Measurements from ENCODE around the gene IMPDH2. TPM values are rescaled to one million over a fixed set of nuclear protein-coding genes. Genes with fewer than 3 reads are reported as not detected.

IMPDH2 gene
- total RNA-seq, 1 experiment from 2014 or later: 576 TPM

GRCh38 chr3:48999085-48999858, 29.9 kb downstream of the IMPDH2 start:
- Histone ChIP-seq H3K4me2 (ENCODE audit: low read length) (no peak overlapping the region), H2AFZ (ENCODE audit: low read length) (no peak overlapping the region), H3K27ac (ENCODE audit: low read length) (no peak overlapping the region), H3K27me3 (ENCODE audit: low read length) (no peaks in the 10 kb centered on the region), H3K9ac (ENCODE audit: low read length) (no peak overlapping the region), H3F3A (ENCODE audit: low read length, unreplicated experiment) (no peaks in the 10 kb centered on the region), H3K4me1 (ENCODE audit: insufficient read depth, low read length) (no peaks in the 10 kb centered on the region), H3K36me3 (ENCODE audit: low read depth, low read length) (no peaks in the 10 kb centered on the region), H3K4me3 (ENCODE audit: low read length) (no peak overlapping the region), H3K79me2 (ENCODE audit: low read length) (peaks cover 7% of the 10 kb centered on the region; the same call in 1 of the 2 replicates), H4K20me1 (ENCODE audit: low read length) (no peaks in the 10 kb centered on the region), H3K9me2 (replicated peaks; ENCODE audit: low read length) (no peaks in the 10 kb centered on the region), H3K9me3 (ENCODE audit: low read length) (no peaks in the 10 kb centered on the region)
- CTCF ChIA-PET: no interaction called here
- DNase-seq (no peak), ATAC-seq (no peak)
- intact Hi-C loops (cut with micrococcal nuclease): no loop called here
- no peak for TF ChIP-seq CTCF (conservative IDR thresholded peaks at IDR 0.05; ENCODE audit: low read depth, low read length)
- no peak for TF ChIP-seq EZH2 (IDR thresholded peaks at IDR 0.05; ENCODE audit: low read length, unreplicated experiment)
- TF ChIP-seq EZH2phosphoT487 (IDR thresholded peaks at IDR 0.05; ENCODE audit: borderline replicate concordance, low read length): no peak
- no TSS peak for BruUV-seq (replicated peaks)
- POLR2A ChIA-PET (ENCODE audit: unreplicated experiment): interaction anchor here (0.5 kb wide), 1 partner anchor 410 kb away, joined by 3 read pairs; no protein-coding TSS in a partner anchor

DNA sequence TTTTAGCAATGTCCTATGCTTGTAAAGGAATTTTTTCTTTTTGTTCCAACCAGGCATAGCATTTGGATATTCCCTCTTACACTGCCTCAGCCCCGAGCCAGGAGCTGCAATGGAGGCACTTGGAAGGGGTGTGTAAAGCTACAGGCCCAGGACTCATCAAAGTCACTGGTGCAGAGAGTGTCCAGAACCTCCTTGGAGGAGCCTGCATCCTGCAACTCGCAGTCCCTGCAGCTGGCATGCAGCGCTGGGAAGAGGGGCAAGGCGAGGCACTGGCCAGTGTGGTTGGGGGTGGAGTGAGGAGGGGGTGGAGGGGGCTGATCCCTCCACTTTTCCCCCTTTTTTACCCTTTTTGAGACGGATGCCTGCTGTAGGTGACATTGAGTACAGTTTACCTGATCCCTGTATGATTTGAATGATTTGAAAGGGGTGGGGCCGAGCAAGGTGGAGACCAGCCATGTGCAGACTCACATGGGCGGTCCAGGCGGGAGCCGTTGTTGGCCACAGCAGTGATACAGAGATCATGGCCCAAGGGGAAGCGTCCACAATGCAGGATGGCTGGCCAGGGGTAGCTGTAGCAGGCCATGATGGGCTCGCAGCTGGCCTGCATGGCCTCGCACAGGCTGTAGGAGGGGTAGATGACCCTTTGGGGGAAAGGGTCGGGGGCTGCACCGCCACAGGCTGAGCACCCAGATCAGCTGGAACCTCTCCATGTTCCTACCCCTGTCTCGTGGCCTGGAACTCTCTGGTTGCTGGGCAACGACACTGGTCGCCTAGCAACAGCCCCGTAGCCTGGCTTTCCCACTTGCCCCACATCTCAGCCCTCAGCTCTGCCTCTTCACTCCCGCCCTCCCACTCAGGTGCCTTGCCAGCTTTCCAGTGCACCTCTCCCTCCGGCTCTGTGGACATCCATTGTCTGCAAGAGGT, 31.2 kb downstream of the IMPDH2 start:
- no peaks in the 10 kb centered on the region for H3K9me2 ChIP-seq (replicated peaks; ENCODE audit: low read length)
- H3K9me3 ChIP-seq (ENCODE audit: low read length): no peaks in the 10 kb centered on the region
- H3K9ac ChIP-seq (ENCODE audit: low read length): no peak overlapping the region
- H4K20me1 ChIP-seq (ENCODE audit: low read length): no peaks in the 10 kb centered on the region
- TF ChIP-seq CTCF (conservative IDR thresholded peaks at IDR 0.05; ENCODE audit: low read depth, low read length): no peak
- no peak for TF ChIP-seq EZH2phosphoT487 (IDR thresholded peaks at IDR 0.05; ENCODE audit: borderline replicate concordance, low read length)
- no peak for TF ChIP-seq EZH2 (IDR thresholded peaks at IDR 0.05; ENCODE audit: low read length, unreplicated experiment)
- CTCF ChIA-PET: interaction anchor here (0.5 kb wide), 1 partner anchor 292 kb away, joined by 4 read pairs; no protein-coding TSS in a partner anchor
- no peak overlapping the region for H3K27ac ChIP-seq (ENCODE audit: low read length)
- no peaks in the 10 kb centered on the region for H3F3A ChIP-seq (ENCODE audit: low read length, unreplicated experiment)
- no peak overlapping the region for H3K4me2 ChIP-seq (ENCODE audit: low read length)
- ATAC-seq (no peak), DNase-seq (no peak)
- H2AFZ ChIP-seq (ENCODE audit: low read length): no peak overlapping the region
- POLR2A ChIA-PET (ENCODE audit: unreplicated experiment): no interaction called here
- no peaks in the 10 kb centered on the region for H3K4me1 ChIP-seq (ENCODE audit: insufficient read depth, low read length)
- BruUV-seq (replicated peaks): no TSS peak
- H3K36me3 ChIP-seq (ENCODE audit: low read depth, low read length): no peaks in the 10 kb centered on the region
- H3K79me2 ChIP-seq (ENCODE audit: low read length): peaks cover 18% of the 10 kb centered on the region
- H3K4me3 ChIP-seq (ENCODE audit: low read length): no peak overlapping the region
- intact Hi-C loops (cut with micrococcal nuclease): no loop called here
- H3K27me3 ChIP-seq (ENCODE audit: low read length): no peaks in the 10 kb centered on the region

Data from PC-3 (cell line).